K562 (cell line): ENCODE measurements around the gene CPED1. TPM values are rescaled to one million over a fixed set of nuclear protein-coding genes. Genes with fewer than 3 reads are reported as not detected.
A peak's percentile ranks its signal among the peaks of the same experiment; 100 is the strongest.

Experiments used
- BACH1 ChIP-seq: fragments of 200-800 bp; sonication (Bioruptor generic); IDR thresholded peaks from 2 replicates; pipeline ENCODE4 v1.6.1; 2016; ENCODE audit warnings: missing genetic modification characterization, missing compliant biosample characterization
- DEAF1 ChIP-seq: fragments of 450-650 bp; formaldehyde crosslinking; IDR thresholded peaks from 2 replicates; pipeline ENCODE4 v1.4.0; 2020; ENCODE audit warnings: mild to moderate bottlenecking, moderate library complexity
- HBP1 ChIP-seq: fragments of 450-650 bp; formaldehyde crosslinking; IDR thresholded peaks from 2 replicates; pipeline ENCODE4 v1.4.0; 2022; ENCODE audit warnings: missing genetic modification characterization
- HNRNPUL1 ChIP-seq: fragments of 200-400 bp; formaldehyde crosslinking; IDR thresholded peaks from 2 replicates; pipeline ENCODE4 v1.6.1; 2017; ENCODE audit warnings: low read length
- RREB1 ChIP-seq: fragments of 250-450 bp; sonication (Bioruptor Pico); IDR thresholded peaks from 2 replicates; pipeline ENCODE4 v1.4.0; 2020
- SP1 ChIP-seq: sonication (generic); formaldehyde crosslinking; IDR thresholded peaks from 2 replicates; pipeline ENCODE4 v1.8.1; 2022; ENCODE audit warnings: mild to moderate bottlenecking, missing genetic modification reagents
- THRA ChIP-seq: fragments of 450-650 bp; IDR thresholded peaks from 2 replicates; pipeline ENCODE4 v1.6.1; 2017; ENCODE audit warnings: mild to moderate bottlenecking, moderate library complexity
- ZNF41 ChIP-seq: fragments of 250-450 bp; sonication (Bioruptor Pico); conservative IDR thresholded peaks from 2 replicates; pipeline ENCODE4 v1.4.0; 2020; ENCODE audit warnings: mild to moderate bottlenecking
- ZNF431 ChIP-seq: sonication (generic); formaldehyde crosslinking; IDR thresholded peaks from 2 replicates; pipeline ENCODE4 v1.8.0; 2022; ENCODE audit warnings: mild to moderate bottlenecking, missing genetic modification reagents
- ZNF740 ChIP-seq, 3 experiments: fragments of 200-800 bp in 1 of 3; sonication (Bioruptor generic) in 1 of 3; sonication (generic) in 1 of 3; formaldehyde crosslinking in 1 of 3; IDR thresholded peaks; 2 replicates each; pipeline versions ENCODE4 v1.6.1 to v1.8.0; 2016 to 2022; ENCODE audit warnings: mild to moderate bottlenecking in 2 of 3, missing compliant biosample characterization in 2 of 3, missing genetic modification characterization in 2 of 3, missing genetic modification reagents in 1 of 3
- polyA plus RNA-seq, 8 experiments: library from polyadenylated mRNA; depleted of rRNA in 4 of 8; stranded (reverse) in 5 of 8; unstranded in 3 of 8; fragments of >200 nt; fragmentation: Nextera tagmentation in 2 of 8; fragmentation: Illumina TruSeq in 1 of 8; extraction: Ambion mirVana in 2 of 8; extraction: Trizol in 1 of 8; gene quantifications; 2 replicates each; pipeline versions ENCODE4 v1.2.1 to v1.2.3, GENCODE V29; 2011 to 2014; ENCODE audit warnings: inconsistent platforms in 1 of 8, missing spikeins in 1 of 8
- total RNA-seq, 7 experiments: library from RNA; depleted of rRNA in 6 of 7; stranded (reverse); fragments of >200 nt in 6 of 7; fragmentation: Illumina TruSeq in 2 of 7; extraction: Trizol in 2 of 7; gene quantifications; 2 replicates each; pipeline versions ENCODE4 v1.2.1 to v1.2.3, GENCODE V29; 2011 to 2021; ENCODE audit warnings: low replicate concordance in 1 of 7

The CPED1 gene
- total and polyA plus RNA-seq, 9 of the 15 experiments (the other 6 are each of a cell fraction or from before 2014, with no cell fraction given): 195 to 393 (median 290) TPM

GRCh38 chr7:121049028-121049791 lies 60.7 kb downstream of the CPED1 start (continued):
- TF ChIP-seq ZNF41 (CRISPR knock-in tag): 0 out of 2 replicates have a peak, but pooled peaks have one; percentile 41
- TF ChIP-seq HBP1: no peak
- TF ChIP-seq ZNF431 (CRISPR knock-in tag): no peak
- TF ChIP-seq HNRNPUL1: no peak
- TF ChIP-seq ZNF740 (CRISPR knock-in tag; IDR thresholded peaks at IDR 0.05): no peak
- no peak for TF ChIP-seq ZNF740 (tag; IDR thresholded peaks at IDR 0.05)
- TF ChIP-seq RREB1: 0 out of 2 replicates have a peak, but pooled peaks have one; percentile 33
- no peak for TF ChIP-seq DEAF1 (CRISPR knock-in tag)
- no peak for TF ChIP-seq BACH1
- no peak for TF ChIP-seq SP1 (CRISPR knock-in tag)
- TF ChIP-seq THRA: no peak
